Keratinocyte (primary cell): ENCODE results near the gene ANGEL2.

Source experiments
- EZH2 ChIP-seq: IDR thresholded peaks from one replicate; pipeline ENCODE4 v1.6.1; 2012; ENCODE audit warnings: inconsistent platforms, mild to moderate bottlenecking, low read length, moderate library complexity
- TF ChIP-seq, protein P1 (sequence below), 3 experiments: IDR thresholded peaks in 1 of 3; conservative IDR thresholded peaks in 1 of 3; optimal IDR thresholded peaks in 1 of 3; 2 replicates in 2 of 3; 3 replicates in 1 of 3; pipeline versions ENCODE3 to v1.5.1; 2011; ENCODE audit warnings: low read length in 3 of 3, mild to moderate bottlenecking in 3 of 3, moderate library complexity in 2 of 3, control low read depth in 1 of 3, inconsistent platforms in 1 of 3; ENCODE audit not compliant: insufficient read depth in 2 of 3; ENCODE audit errors: extremely low read depth in 1 of 3

DNA sequence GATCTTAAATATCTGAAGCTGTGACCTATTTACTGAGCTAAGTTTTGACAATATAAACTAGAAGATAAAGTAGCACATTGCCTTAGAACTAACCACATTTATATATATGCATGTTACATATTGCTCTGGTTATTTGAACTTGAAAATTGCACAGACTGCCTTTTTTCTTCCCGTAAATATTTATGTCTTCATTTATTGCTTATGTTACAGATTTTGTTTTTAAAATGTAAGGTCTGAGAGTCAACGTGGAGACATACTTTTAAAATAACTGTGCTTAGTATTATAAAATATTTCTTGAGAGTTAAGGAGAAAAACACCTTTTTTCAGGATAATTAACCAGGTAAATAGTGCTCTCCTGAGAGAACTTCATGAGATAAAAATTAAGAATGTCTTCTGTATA is 38.5 kb upstream of the ANGEL2 start:
- TF ChIP-seq, protein P1, sequence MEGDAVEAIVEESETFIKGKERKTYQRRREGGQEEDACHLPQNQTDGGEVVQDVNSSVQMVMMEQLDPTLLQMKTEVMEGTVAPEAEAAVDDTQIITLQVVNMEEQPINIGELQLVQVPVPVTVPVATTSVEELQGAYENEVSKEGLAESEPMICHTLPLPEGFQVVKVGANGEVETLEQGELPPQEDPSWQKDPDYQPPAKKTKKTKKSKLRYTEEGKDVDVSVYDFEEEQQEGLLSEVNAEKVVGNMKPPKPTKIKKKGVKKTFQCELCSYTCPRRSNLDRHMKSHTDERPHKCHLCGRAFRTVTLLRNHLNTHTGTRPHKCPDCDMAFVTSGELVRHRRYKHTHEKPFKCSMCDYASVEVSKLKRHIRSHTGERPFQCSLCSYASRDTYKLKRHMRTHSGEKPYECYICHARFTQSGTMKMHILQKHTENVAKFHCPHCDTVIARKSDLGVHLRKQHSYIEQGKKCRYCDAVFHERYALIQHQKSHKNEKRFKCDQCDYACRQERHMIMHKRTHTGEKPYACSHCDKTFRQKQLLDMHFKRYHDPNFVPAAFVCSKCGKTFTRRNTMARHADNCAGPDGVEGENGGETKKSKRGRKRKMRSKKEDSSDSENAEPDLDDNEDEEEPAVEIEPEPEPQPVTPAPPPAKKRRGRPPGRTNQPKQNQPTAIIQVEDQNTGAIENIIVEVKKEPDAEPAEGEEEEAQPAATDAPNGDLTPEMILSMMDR (optimal IDR thresholded peaks at IDR 0.05 in 1 of 3, IDR thresholded peaks at IDR 0.05 in 1 of 3, conservative IDR thresholded peaks at IDR 0.05 in 1 of 3; ENCODE audit: extremely low read depth in 1 of 3, insufficient read depth in 2 of 3, low read length in 3 of 3): no peak
- no peak for TF ChIP-seq EZH2
